A673 (cell line): ENCODE data around the gene WWP2. TPM values are rescaled to one million over a fixed set of nuclear protein-coding genes. Genes with fewer than 3 reads are reported as not detected.
"Not testable (repeated sequence)": the region's sequence is repeated elsewhere in the genome, so short reads cannot be mapped to it uniquely, and the experiment has no call there.

Source experiments
- BruUV-seq: library from RNA; stranded (reverse); fragments of 400-500 nt; replicated peaks from 2 replicates; lab custom pipeline; 2021; lab: Mats Ljungman, UMichigan
- CTCF ChIA-PET: fragments of 300-600 bp; sonication (Branson Sonifier 250); formaldehyde crosslinking; loops from one replicate; lab custom pipeline; 2022; ENCODE audit warnings: antibody characterized with exemption; lab: Charles Lee
- POLR2A ChIA-PET: fragments of 300-600 bp; sonication (Branson Sonifier 250); formaldehyde crosslinking; loops from one replicate; lab custom pipeline; 2022; ENCODE audit warnings: antibody characterized with exemption; ENCODE audit not compliant: low non-redundant PET; lab: Charles Lee
- DNase-seq: peaks from one replicate; pipeline ENCODE4 v3.0.0-alpha.2; 2015; ENCODE audit warnings: low spot score
- H3K27ac ChIP-seq: fragments of 200-600 bp; sonication (generic); 2 replicates; pipeline ENCODE4 v1.5.1; 2016; ENCODE audit warnings: mixed run types, low read depth, mild to moderate bottlenecking, mixed read lengths, antibody characterized with exemption, low read length; ENCODE audit not compliant: poor library complexity, severe bottlenecking
- H3K27me3 ChIP-seq: fragments of 200-600 bp; sonication (generic); replicated peaks from 2 replicates; pipeline ENCODE4 v1.6.1; 2017; ENCODE audit warnings: mixed run types, low read depth, mild to moderate bottlenecking, mixed read lengths, antibody characterized with exemption, low read length; ENCODE audit not compliant: insufficient read depth, poor library complexity
- H3K36me3 ChIP-seq: fragments of 200-600 bp; sonication (generic); 2 replicates; pipeline ENCODE4 v1.6.1; 2016; ENCODE audit warnings: mixed run types, mild to moderate bottlenecking, mixed read lengths, antibody characterized with exemption, low read length; ENCODE audit not compliant: insufficient read depth, poor library complexity, severe bottlenecking
- H3K4me1 ChIP-seq: fragments of 200-600 bp; sonication (generic); 2 replicates; pipeline ENCODE4 v1.6.1; 2017; ENCODE audit warnings: mixed run types, mild to moderate bottlenecking, mixed read lengths, antibody characterized with exemption, low read length; ENCODE audit not compliant: insufficient read depth, poor library complexity, severe bottlenecking
- H3K4me3 ChIP-seq: fragments of 200-600 bp; sonication (generic); 2 replicates; pipeline ENCODE4 v1.5.1; 2016; ENCODE audit warnings: low read depth, mixed run types, mild to moderate bottlenecking, mixed read lengths, low read length; ENCODE audit not compliant: poor library complexity, severe bottlenecking
- H3K9me3 ChIP-seq: fragments of 200-600 bp; sonication (generic); 2 replicates; pipeline ENCODE4 v1.6.1; 2016; ENCODE audit warnings: mixed run types, low read depth, mild to moderate bottlenecking, mixed read lengths, antibody characterized with exemption, low read length; ENCODE audit not compliant: poor library complexity, severe bottlenecking
- CTCF ChIP-seq: fragments of 300-800, 200-600 bp; sonication (generic); conservative IDR thresholded peaks from 2 replicates; pipeline ENCODE4 v1.5.1; 2017; ENCODE audit warnings: low read depth, mild to moderate bottlenecking, antibody characterized with exemption, low read length, moderate library complexity, mixed read lengths
- EZH2 ChIP-seq: fragments of 200-600 bp; sonication (generic); IDR thresholded peaks from 2 replicates; pipeline ENCODE4 v1.6.1; 2017; ENCODE audit warnings: borderline replicate concordance, low read depth, mild to moderate bottlenecking, mixed read lengths, antibody characterized with exemption, low read length; ENCODE audit not compliant: poor library complexity, severe bottlenecking
- intact Hi-C: fragments of 100-400 bp; cut with micrococcal nuclease; formaldehyde crosslinking; loops from one replicate; pipeline ENCODE4 v1.10.0; 2022; ENCODE audit not compliant: unreplicated experiment
- total RNA-seq: library from RNA; stranded (reverse); gene quantifications from 2 replicates; pipeline ENCODE4 v1.2.3, GENCODE V29; 2021

The WWP2 gene
- total RNA-seq, 1 experiment from 2014 or later: 32.4 TPM

- H3K4me3 ChIP-seq: no peak overlapping the region
- DNase-seq: no peak
- no peaks in the 10 kb centered on the region for H3K9me3 ChIP-seq
- ChIA-PET CTCF (no interaction called here), POLR2A (no interaction called here)
- TF ChIP-seq CTCF: no peak
- no peak for TF ChIP-seq EZH2
- intact Hi-C loops: no loop called here
- no peaks in the 10 kb centered on the region for H3K36me3 ChIP-seq
- no peaks in the 10 kb centered on the region for H3K27me3 ChIP-seq
- BruUV-seq: no TSS peak
- no peak overlapping the region for H3K27ac ChIP-seq
- H3K4me1 ChIP-seq: no peaks in the 10 kb centered on the region
Measured at GRCh38 chr16:69942627-69943170, 180.6 kb downstream of the WWP2 start.

- CTCF ChIA-PET: not testable (repeated sequence)
Measured at GRCh38 chr16:69943241-69944036, 181.3 kb downstream of the WWP2 start.

GRCh38 chr16:69950411-69950810, 188.3 kb downstream of the WWP2 start:
- CTCF ChIA-PET, H3K27me3 ChIP-seq, H3K36me3 ChIP-seq, H3K4me1 ChIP-seq, H3K27ac ChIP-seq, H3K4me3 ChIP-seq, POLR2A ChIA-PET, BruUV-seq, DNase-seq, intact Hi-C loops, H3K9me3 ChIP-seq: not testable (repeated sequence)

More at GRCh38 chr16:69943241-69944036, 181.3 kb downstream of the WWP2 start:
- H3K27me3 ChIP-seq, H3K4me1 ChIP-seq, intact Hi-C loops, H3K36me3 ChIP-seq, H3K4me3 ChIP-seq, BruUV-seq, H3K27ac ChIP-seq, DNase-seq, POLR2A ChIA-PET, H3K9me3 ChIP-seq: not testable (repeated sequence)

GRCh38 chr16:69951017-69951671, 189.0 kb downstream of the WWP2 start, which contains the start of gene CLEC18A:
Gene CLEC18A, plus strand, starts transcription at chr16:69951334. Its CDS starts 33 bp downstream, at chr16:69951367.
- BruUV-seq, intact Hi-C loops, H3K27ac ChIP-seq, CTCF ChIA-PET, H3K4me3 ChIP-seq, POLR2A ChIA-PET, H3K36me3 ChIP-seq, H3K4me1 ChIP-seq, DNase-seq, H3K9me3 ChIP-seq, H3K27me3 ChIP-seq: not testable (repeated sequence)

GRCh38 chr16:69951672-69952031, 189.5 kb downstream of the WWP2 start:
- H3K4me1 ChIP-seq, H3K27me3 ChIP-seq, intact Hi-C loops, CTCF ChIA-PET, H3K4me3 ChIP-seq, H3K9me3 ChIP-seq, H3K36me3 ChIP-seq, BruUV-seq, DNase-seq, POLR2A ChIA-PET, H3K27ac ChIP-seq: not testable (repeated sequence)

- not testable (repeated sequence) for BruUV-seq
Measured at GRCh38 chr16:69952116-69952515, 190.0 kb downstream of the WWP2 start.

More at GRCh38 chr16:69952116-69952515, 190.0 kb downstream of the WWP2 start:
- POLR2A ChIA-PET, H3K36me3 ChIP-seq, H3K4me3 ChIP-seq, CTCF ChIA-PET, H3K27me3 ChIP-seq, H3K4me1 ChIP-seq, intact Hi-C loops, DNase-seq, H3K9me3 ChIP-seq, H3K27ac ChIP-seq: not testable (repeated sequence)
